Aorta (tissue), 5 donors: ENCODE data around the gene SLC2A4. TPM values are rescaled to one million over a fixed set of nuclear protein-coding genes. Genes with fewer than 3 reads are reported as not detected.
"Not testable (repeated sequence)": the region's sequence is repeated elsewhere in the genome, so short reads cannot be mapped to it uniquely, and the experiment has no call there.

Source experiments
- ATAC-seq: fragments of 200-7000 bp; cut with Tn5 transposase; one replicate; pipeline ENCODE4 v1.9.1; 2022; ENCODE audit warnings: moderate library complexity; ENCODE audit not compliant: low FRiP score
- DNase-seq, 2 donors: peaks; one replicate each; pipeline ENCODE4 v3.0.0-alpha.2; 2020
- H3K27ac ChIP-seq, 2 donors: one replicate each; pipeline ENCODE4 v1.5.1; 2013; ENCODE audit warnings: low read length in 2 of 2, mild to moderate bottlenecking in 2 of 2, moderate library complexity in 2 of 2, control low read depth in 1 of 2, inconsistent platforms in 1 of 2, low read depth in 1 of 2
- H3K27me3 ChIP-seq, 2 donors: one replicate each; pipeline ENCODE4 v1.6.1; 2013; ENCODE audit warnings: control low read depth in 1 of 2, low read length in 1 of 2, mild to moderate bottlenecking in 1 of 2, moderate library complexity in 1 of 2; ENCODE audit not compliant: insufficient read depth in 2 of 2, control insufficient read depth in 1 of 2
- H3K36me3 ChIP-seq, 2 donors: one replicate each; pipeline ENCODE4 v1.6.1; 2013; ENCODE audit warnings: control low read depth in 1 of 2, low read length in 1 of 2, mild to moderate bottlenecking in 1 of 2; ENCODE audit not compliant: insufficient read depth in 2 of 2, control insufficient read depth in 1 of 2
- H3K4me1 ChIP-seq, 2 donors: one replicate each; pipeline ENCODE4 v1.6.1; 2013; ENCODE audit warnings: low read length in 2 of 2, control low read depth in 1 of 2, mild to moderate bottlenecking in 1 of 2, moderate library complexity in 1 of 2; ENCODE audit not compliant: insufficient read depth in 2 of 2, control insufficient read depth in 1 of 2
- H3K4me3 ChIP-seq, 2 donors: one replicate each; pipeline ENCODE4 v1.5.1; 2013; ENCODE audit warnings: low read length in 2 of 2, control low read depth in 1 of 2, mild to moderate bottlenecking in 1 of 2
- H3K9me3 ChIP-seq: one replicate; pipeline ENCODE4 v1.6.1; 2013; ENCODE audit warnings: mild to moderate bottlenecking, low read length; ENCODE audit not compliant: control insufficient read depth
- WGBS, 2 donors: extraction: QIAGEN DNeasy Blood & Tissue Kit; methylation state at CpG; one replicate each; pipeline ENCODE4 v1.1.7; 2013; 5-methylcytosine and 5-hydroxymethylcytosine counted together
- intact Hi-C, 2 donors: fragments of 100-400 bp; cut with DNase I; formaldehyde crosslinking; loops; one replicate each; pipeline versions ENCODE4 v1.14.2 to v1.15.0; 2022
- polyA plus RNA-seq, 2 donors: library from polyadenylated mRNA; stranded (reverse); fragments of 200-250 nt; gene quantifications; one replicate each; pipeline ENCODE4 v1.2.3, GENCODE V29; 2013
- total RNA-seq, 2 donors: library from RNA; stranded (reverse); fragmentation: NEBNext Ultra II Directional; extraction: Animal tissue kit (Norgen Biotek cat#: 25700); gene quantifications; one replicate each; pipeline ENCODE4 v1.2.1, GENCODE V29; 2021
- donor health status: healthy with polysubstance abuse.
- donor health status: Bipolar disorder and iron deficiency.
- donor health status: DM: no; HTN: no; CAD: no.
- donor health status: DM: no; HTN: no; CAD: no.
- donor health status: DM: yes; HTN: yes; CAD: no.

SLC2A4 gene
- total and polyA plus RNA-seq, 4 donors, result 0.63 to 3.9 (median 2.1) TPM

DNA sequence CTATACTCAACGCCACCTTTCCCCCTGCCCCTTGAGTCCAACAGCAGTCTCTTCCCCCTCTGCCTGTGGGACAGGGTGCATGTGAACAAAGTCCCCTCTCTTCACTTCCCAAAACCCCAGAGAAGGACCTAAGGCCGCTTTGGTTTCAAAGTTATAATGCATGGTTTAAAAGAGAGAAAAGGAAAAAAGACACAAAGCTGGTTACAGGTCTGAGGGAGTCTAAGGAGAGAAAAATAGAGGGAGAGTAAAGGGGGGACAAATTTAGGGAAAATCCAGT, 38.1 kb upstream of the SLC2A4 start:
- H3K36me3 ChIP-seq, result peaks cover 0 to 2% of the 10 kb centered on the region in 2 donors
- DNase-seq, result no peak
- H3K9me3 ChIP-seq, result no peaks in the 10 kb centered on the region
- no peaks in the 10 kb centered on the region for H3K27me3 ChIP-seq
- WGBS, 2 donors, result 24% methylated on average over 2 of the region's 2 CpGs
- intact Hi-C loops, result no loop called here
- no peak for ATAC-seq
- H3K4me3 ChIP-seq, result peak overlapping the region; percentile 20 to 42
- peak overlapping the region in 1 of 2 donors; percentile 96 for H3K27ac ChIP-seq
- peaks cover 0 to 3% of the 10 kb centered on the region in 2 donors for H3K4me1 ChIP-seq

- H3K27me3 ChIP-seq, H3K36me3 ChIP-seq, H3K9me3 ChIP-seq, intact Hi-C loops, H3K4me1 ChIP-seq, DNase-seq, H3K27ac ChIP-seq, H3K4me3 ChIP-seq, ATAC-seq: not testable (repeated sequence)
- 67 to 69% methylated on average over 10 of the region's 10 CpGs for WGBS, 2 donors
These were observed 37.7 kb upstream of the SLC2A4 start for GRCh38 chr17:7243838-7244237.

GRCh38 chr17:7246779-7247178, 34.7 kb upstream of the SLC2A4 start:
- intact Hi-C loops, result no loop called here
- 89 to 91% methylated on average over 5 of the region's 5 CpGs for WGBS, 2 donors

DNA sequence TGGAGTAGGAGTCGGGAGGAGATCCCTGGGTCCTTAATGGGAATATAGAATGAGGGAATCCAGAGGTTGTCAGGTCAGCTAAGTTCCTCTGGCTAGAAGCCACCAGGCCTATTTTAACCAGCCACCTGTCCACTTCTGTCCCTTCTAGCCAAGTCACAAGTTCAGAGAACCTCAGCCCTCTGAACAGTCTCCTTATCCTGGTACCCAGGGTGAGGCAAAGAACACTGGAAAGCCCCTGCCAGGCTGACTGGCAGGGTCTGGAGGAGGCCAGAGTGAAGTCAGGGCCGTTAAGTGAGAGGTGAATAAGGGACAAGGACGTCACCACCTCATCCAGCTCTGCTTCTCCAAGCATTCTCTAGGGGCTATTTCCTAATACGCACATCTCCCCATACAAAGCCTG, 32.7 kb upstream of the SLC2A4 start:
- intact Hi-C loops, result no loop called here
- Histone ChIP-seq H3K4me3 (no peak overlapping the region), H3K27me3 (no peaks in the 10 kb centered on the region), H3K4me1 (peaks cover 0 to 2% of the 10 kb centered on the region in 2 donors), H3K27ac (no peak overlapping the region), H3K36me3 (peaks cover 0 to 2% of the 10 kb centered on the region in 2 donors), H3K9me3 (no peaks in the 10 kb centered on the region)
- no peak for ATAC-seq
- 66 to 72% methylated on average over 4 of the region's 4 CpGs for WGBS, 2 donors
- DNase-seq, result no peak

More at GRCh38 chr17:7246779-7247178, 34.7 kb upstream of the SLC2A4 start:
- Histone ChIP-seq H3K4me1 (peaks cover 0 to 2% of the 10 kb centered on the region in 2 donors), H3K27me3 (no peaks in the 10 kb centered on the region), H3K9me3 (no peaks in the 10 kb centered on the region), H3K27ac (no peak overlapping the region), H3K36me3 (peaks cover 0 to 2% of the 10 kb centered on the region in 2 donors), H3K4me3 (no peak overlapping the region)
- ATAC-seq (no peak), DNase-seq (no peak)

- Histone ChIP-seq H3K27ac (no peak overlapping the region), H3K27me3 (no peaks in the 10 kb centered on the region), H3K4me1 (peaks cover 0 to 2% of the 10 kb centered on the region in 2 donors), H3K9me3 (no peaks in the 10 kb centered on the region), H3K36me3 (peaks cover 0 to 2% of the 10 kb centered on the region in 2 donors), H3K4me3 (no peak overlapping the region)
- intact Hi-C loops, result no loop called here
- 76 to 77% methylated on average over 6 of the region's 6 CpGs for WGBS, 2 donors
- no peak for DNase-seq
- no peak for ATAC-seq
These were observed 32.3 kb upstream of the SLC2A4 start for GRCh38 chr17:7249214-7249613.

- H3K27me3 ChIP-seq, result no peaks in the 10 kb centered on the region
- DNase-seq (no peak), ATAC-seq (no peak)
- WGBS, 2 donors, result 76% methylated on average over 7 of the region's 7 CpGs
- H3K4me3 ChIP-seq, result no peak overlapping the region
- peaks cover 0 to 2% of the 10 kb centered on the region in 2 donors for H3K4me1 ChIP-seq
- H3K27ac ChIP-seq, result no peak overlapping the region
- peaks cover 0 to 5% of the 10 kb centered on the region in 2 donors for H3K36me3 ChIP-seq
- H3K9me3 ChIP-seq, result no peaks in the 10 kb centered on the region
- intact Hi-C loops, result loop anchor here in 1 of 2 donors (5.0 kb wide), 1 partner anchor 47 kb away; no protein-coding TSS in a partner anchor
These were observed 31.7 kb upstream of the SLC2A4 start for GRCh38 chr17:7249830-7250229.

DNA sequence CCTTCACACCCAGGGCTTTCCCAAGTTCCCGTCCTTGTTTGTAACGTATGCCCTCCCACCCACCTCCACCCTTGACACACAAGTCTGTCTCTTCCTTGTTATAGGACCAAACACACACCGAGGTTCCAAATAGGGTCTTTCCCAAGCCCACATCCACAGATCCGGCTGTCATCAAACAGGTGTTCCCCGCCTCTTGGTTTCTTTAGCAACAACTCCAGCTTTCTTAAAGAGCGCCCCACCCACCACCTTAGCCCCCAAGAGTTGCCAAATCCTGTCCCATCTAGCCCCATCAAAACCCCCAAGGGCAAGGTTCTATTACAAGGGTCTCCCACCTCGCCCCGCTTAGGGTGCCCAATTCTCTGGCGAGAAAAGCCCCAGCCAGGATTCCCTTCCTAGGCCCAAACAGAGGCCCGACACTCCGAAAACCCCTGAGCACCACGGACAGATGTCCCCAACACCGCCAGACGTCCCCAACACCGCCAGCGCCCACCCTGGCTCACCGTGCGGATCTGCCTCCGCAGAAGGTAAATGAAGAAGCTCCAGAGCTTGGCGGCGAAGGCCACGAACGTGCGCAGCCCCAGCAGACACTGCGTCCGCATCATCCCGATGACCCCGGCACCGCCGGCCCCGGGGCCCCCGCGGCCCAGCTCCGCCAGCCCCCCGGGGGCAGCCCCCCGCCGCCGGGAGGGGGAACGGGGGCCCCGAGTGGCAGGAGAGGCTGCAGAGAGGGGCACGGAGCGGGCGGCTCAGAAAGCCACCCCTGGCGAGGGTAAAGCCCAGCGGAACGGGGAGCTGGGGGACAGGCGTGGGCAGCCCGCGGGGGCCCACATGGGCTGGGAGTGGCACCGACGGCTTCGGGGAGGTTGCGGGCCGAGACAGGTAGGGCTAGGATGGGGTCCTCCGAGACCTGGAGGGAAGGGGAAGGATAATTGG, 30.6 kb upstream of the SLC2A4 start:
- peaks cover 0 to 3% of the 10 kb centered on the region in 2 donors for H3K36me3 ChIP-seq
- H3K27ac ChIP-seq, result peak overlapping the region; percentile 40 to 73
- ATAC-seq, result no peak
- no peaks in the 10 kb centered on the region for H3K27me3 ChIP-seq
- intact Hi-C loops, result loop anchor here in 1 of 2 donors (5.0 kb wide), 1 partner anchor 46 kb away; no protein-coding TSS in a partner anchor
- H3K4me3 ChIP-seq, result peak overlapping the region; percentile 98 to 99
- H3K9me3 ChIP-seq, result no peaks in the 10 kb centered on the region
- peaks cover 0 to 2% of the 10 kb centered on the region in 2 donors for H3K4me1 ChIP-seq
- DNase-seq, result no peak
- WGBS, 2 donors, result 0 to 1% methylated on average over 41 to 55 of the region's 55 CpGs

- Histone ChIP-seq H3K36me3 (peaks cover 0 to 5% of the 10 kb centered on the region in 2 donors), H3K27me3 (no peaks in the 10 kb centered on the region), H3K9me3 (no peaks in the 10 kb centered on the region), H3K27ac (peak within 1 kb of the TSS; percentile 71 to 94), H3K4me3 (peak within 1 kb of the TSS; percentile 98 to 99), H3K4me1 (peaks cover 0 to 2% of the 10 kb centered on the region in 2 donors)
- WGBS, 2 donors, result 1% methylated on average over 24 to 41 of the region's 41 CpGs
- intact Hi-C loops, result loop anchor here in 1 of 2 donors (1.0 to 5.0 kb wide), 2 partner anchors 37 to 46 kb away; no protein-coding TSS in a partner anchor
- peak; percentile 96 for ATAC-seq
- DNase-seq, result peak; percentile 98 to 99
These were observed 29.8 kb upstream of the SLC2A4 start, which contains the start of gene CTDNEP1 for GRCh38 chr17:7251661-7252175. Gene CTDNEP1, minus strand, starts transcription at chr17:7251734. Its CDS starts 438 bp downstream, at chr17:7251296.
